GM19468 (cell line): ENCODE measurements around the gene FAM163A.

Experiments
- ATAC-seq: cut with Tn5 transposase; IDR thresholded peaks from one replicate; pipeline ENCODE4 v1.9.1; 2021; ENCODE audit warnings: mild to moderate bottlenecking, moderate library complexity, moderate number of reproducible peaks; ENCODE audit not compliant: unreplicated experiment; ENCODE audit errors: extremely low read depth

FAM163A gene

GRCh38 chr1:179748772-179749171 is 5.7 kb downstream of the FAM163A start:
- no peak for ATAC-seq

GRCh38 chr1:179750630-179751029 is 7.5 kb downstream of the FAM163A start:
- ATAC-seq, result no peak

GRCh38 chr1:179753061-179753460 is 10.0 kb downstream of the FAM163A start:
- ATAC-seq, result no peak

GRCh38 chr1:179754041-179754624 is 11.0 kb downstream of the FAM163A start:
- no peak for ATAC-seq

GRCh38 chr1:179757933-179758332 is 14.8 kb downstream of the FAM163A start:
- ATAC-seq, result no peak

GRCh38 chr1:179760521-179760920 is 17.4 kb downstream of the FAM163A start:
- ATAC-seq, result no peak

- ATAC-seq, result no peak
Measured at GRCh38 chr1:179761296-179761695, 18.2 kb downstream of the FAM163A start.

- no peak for ATAC-seq
Measured at GRCh38 chr1:179761846-179762640, 19.0 kb downstream of the FAM163A start.

GRCh38 chr1:179767177-179767581 is 24.1 kb downstream of the FAM163A start:
- ATAC-seq, result no peak

GRCh38 chr1:179767996-179768395 is 24.9 kb downstream of the FAM163A start:
- no peak for ATAC-seq

GRCh38 chr1:179770887-179771502 is 27.9 kb downstream of the FAM163A start:
- ATAC-seq, result no peak

GRCh38 chr1:179773264-179773663 is 30.2 kb downstream of the FAM163A start:
- no peak for ATAC-seq

GRCh38 chr1:179774000-179774399 is 30.9 kb downstream of the FAM163A start:
- ATAC-seq, result no peak

GRCh38 chr1:179774566-179774965 is 31.5 kb downstream of the FAM163A start:
- no peak for ATAC-seq

- no peak for ATAC-seq
Measured at GRCh38 chr1:179775009-179775408, 31.9 kb downstream of the FAM163A start.

- ATAC-seq, result no peak
Measured at GRCh38 chr1:179776831-179777230, 33.7 kb downstream of the FAM163A start.

- ATAC-seq, result no peak
Measured at GRCh38 chr1:179777731-179778130, 34.6 kb downstream of the FAM163A start.

GRCh38 chr1:179779645-179780272 is 36.7 kb downstream of the FAM163A start:
- ATAC-seq, result no peak

- ATAC-seq, result no peak
Measured at GRCh38 chr1:179781962-179782361, 38.9 kb downstream of the FAM163A start.

GRCh38 chr1:179785031-179785431 is 41.9 kb downstream of the FAM163A start:
- ATAC-seq, result no peak

- ATAC-seq, result no peak
Measured at GRCh38 chr1:179785728-179786127, 42.6 kb downstream of the FAM163A start.
